Activated naive CD4-positive, alpha-beta T cell treated with Interleukin-2 at 50 U/mL for 16 hours (primary cell): ENCODE results near the gene SEMA6D.

ENCODE experiments used
- DNase-seq: peaks from one replicate; pipeline ENCODE4 v3.0.0-alpha.2; 2020

Gene SEMA6D

GRCh38 chr15:47744496-47744895, 27.2 kb downstream of the SEMA6D start:
- no peak for DNase-seq

- no peak for DNase-seq
Measured at GRCh38 chr15:47744973-47745372, 27.7 kb downstream of the SEMA6D start.

- no peak for DNase-seq
Measured at GRCh38 chr15:47746516-47746915, 29.2 kb downstream of the SEMA6D start.

- no peak for DNase-seq
Measured at GRCh38 chr15:47750030-47750739, 32.9 kb downstream of the SEMA6D start.

GRCh38 chr15:47750740-47751262, 33.5 kb downstream of the SEMA6D start:
- no peak for DNase-seq

GRCh38 chr15:47753591-47753990, 36.3 kb downstream of the SEMA6D start:
- no peak for DNase-seq

GRCh38 chr15:47754312-47754711, 37.0 kb downstream of the SEMA6D start:
- DNase-seq: no peak

- no peak for DNase-seq
Measured at GRCh38 chr15:47755941-47756340, 38.6 kb downstream of the SEMA6D start.

GRCh38 chr15:47756872-47757271, 39.6 kb downstream of the SEMA6D start:
- DNase-seq: no peak

GRCh38 chr15:47757331-47757730, 40.0 kb downstream of the SEMA6D start:
- no peak for DNase-seq

- DNase-seq: no peak
Measured at GRCh38 chr15:47762621-47763020, 45.3 kb downstream of the SEMA6D start.

- DNase-seq: no peak
Measured at GRCh38 chr15:47764666-47765065, 47.4 kb downstream of the SEMA6D start.

- no peak for DNase-seq
Measured at GRCh38 chr15:47766406-47766805, 49.1 kb downstream of the SEMA6D start.

- DNase-seq: no peak
Measured at GRCh38 chr15:47767035-47767434, 49.7 kb downstream of the SEMA6D start.

GRCh38 chr15:47768735-47769134, 51.4 kb downstream of the SEMA6D start:
- DNase-seq: no peak

GRCh38 chr15:47769166-47769565, 51.9 kb downstream of the SEMA6D start:
- no peak for DNase-seq

- no peak for DNase-seq
Measured at GRCh38 chr15:47773143-47773542, 55.8 kb downstream of the SEMA6D start.

- no peak for DNase-seq
Measured at GRCh38 chr15:47778263-47778770, 61.0 kb downstream of the SEMA6D start.

- DNase-seq: no peak
Measured at GRCh38 chr15:47780971-47781370, 63.7 kb downstream of the SEMA6D start.

GRCh38 chr15:47781527-47781926, 64.2 kb downstream of the SEMA6D start:
- DNase-seq: no peak

GRCh38 chr15:47784820-47785219, 67.5 kb downstream of the SEMA6D start:
- DNase-seq: no peak

GRCh38 chr15:47786371-47786770, 69.1 kb downstream of the SEMA6D start:
- no peak for DNase-seq

- no peak for DNase-seq
Measured at GRCh38 chr15:47787875-47788274, 70.6 kb downstream of the SEMA6D start.

- no peak for DNase-seq
Measured at GRCh38 chr15:47788685-47789084, 71.4 kb downstream of the SEMA6D start.

GRCh38 chr15:47791161-47791560, 73.9 kb downstream of the SEMA6D start:
- no peak for DNase-seq
